WTC11 (cell line): ENCODE measurements around the gene SORCS2.

Experiments
- CTCF ChIP-seq: fragments of 200-600 bp; IDR thresholded peaks from 2 replicates; pipeline ENCODE4 v1.8.0; 2022; ENCODE audit warnings: antibody characterized with exemption
- NR1H2 ChIP-seq: sonication (generic); formaldehyde crosslinking; IDR thresholded peaks from 2 replicates; pipeline ENCODE4 v1.9.0; 2021; ENCODE audit warnings: mild to moderate bottlenecking, moderate library complexity, missing genetic modification reagents
- OVOL2 ChIP-seq: fragments of 250-450 bp; sonication (Bioruptor Pico); IDR thresholded peaks from 2 replicates; pipeline ENCODE4 v1.9.0; 2021; ENCODE audit warnings: mild to moderate bottlenecking, borderline replicate concordance

GRCh38 chr4:7239101-7239820 lies 46.9 kb downstream of the SORCS2 start:
- no peak for TF ChIP-seq NR1H2
- TF ChIP-seq OVOL2 (CRISPR knock-in tag): no peak
- no peak for TF ChIP-seq CTCF
